Vagina (tissue), 2 donors: Measurements from ENCODE around the gene RABGAP1L. TPM values are rescaled to one million over a fixed set of nuclear protein-coding genes. Genes with fewer than 3 reads are reported as not detected.
"Not testable (repeated sequence)": the region's sequence is repeated elsewhere in the genome, so short reads cannot be mapped to it uniquely, and the experiment has no call there.

Experiments used
- DNase-seq, 2 donors: peaks; one replicate each; pipeline ENCODE4 v3.0.0-alpha.2; 2017; ENCODE audit errors: extremely low spot score in 2 of 2
- H3K27ac ChIP-seq: fragments of 200-600 bp; sonication (generic); one replicate; pipeline ENCODE4 v1.5.1; 2019
- H3K27me3 ChIP-seq: fragments of 200-600 bp; sonication (generic); one replicate; pipeline ENCODE4 v1.5.1; 2019
- H3K36me3 ChIP-seq, 2 donors: fragments of 200-600 bp; sonication (generic); one replicate each; pipeline ENCODE4 v1.5.1; 2017 to 2019
- H3K4me1 ChIP-seq: fragments of 200-600 bp; sonication (generic); one replicate; pipeline ENCODE4 v1.5.1; 2019
- H3K4me3 ChIP-seq, 2 donors: fragments of 200-600 bp; sonication (generic); 1 replicate in 1 of 2; 2 replicates in 1 of 2; pipeline ENCODE4 v1.5.1; 2016 to 2019
- H3K9me3 ChIP-seq: fragments of 200-600 bp; sonication (generic); one replicate; pipeline ENCODE4 v1.5.1; 2019
- POLR2A ChIP-seq, 2 donors: fragments of 450-650 bp; IDR thresholded peaks; one replicate each; pipeline ENCODE4 v1.6.1; 2017; ENCODE audit warnings: antibody characterized with exemption in 2 of 2, mild to moderate bottlenecking in 2 of 2, moderate library complexity in 2 of 2
- POLR2AphosphoS5 ChIP-seq, 2 donors: sonication (generic); formaldehyde crosslinking; IDR thresholded peaks; one replicate each; pipeline ENCODE4 v1.9.0; 2017; ENCODE audit warnings: antibody characterized with exemption in 2 of 2, mild to moderate bottlenecking in 2 of 2, low read depth in 1 of 2; ENCODE audit not compliant: insufficient read depth in 1 of 2
- intact Hi-C: fragments of 100-400 bp; cut with DNase I; formaldehyde crosslinking; loops from one replicate; pipeline ENCODE4 v1.15.1; 2023
- total RNA-seq: library from RNA; depleted of rRNA; stranded (reverse); fragments of >200 nt; gene quantifications from one replicate; pipeline ENCODE4 v1.2.3, GENCODE V29; 2016
- TF ChIP-seq, protein P1 (sequence below), 3 experiments: fragments of 450-650 bp in 2 of 3; fragments of 200-600 bp in 1 of 3; sonication (generic) in 1 of 3; IDR thresholded peaks; one replicate each; pipeline ENCODE4 v1.5.1; 2017 to 2019; ENCODE audit warnings: antibody characterized with exemption in 3 of 3, mild to moderate bottlenecking in 2 of 3, moderate library complexity in 2 of 3

RABGAP1L gene
- total RNA-seq, 1 donor from 2014 or later, result 40.0 TPM

GRCh38 chr1:174812016-174812415, 652.7 kb downstream of the RABGAP1L start:
- no peaks in the 10 kb centered on the region for H3K9me3 ChIP-seq
- no peaks in the 10 kb centered on the region for H3K36me3 ChIP-seq
- no peak overlapping the region for H3K27ac ChIP-seq
- no peak overlapping the region for H3K4me3 ChIP-seq
- intact Hi-C loops, result no loop called here
- no peaks in the 10 kb centered on the region for H3K27me3 ChIP-seq
- no peak for DNase-seq
- no peaks in the 10 kb centered on the region for H3K4me1 ChIP-seq
- TF ChIP-seq POLR2A (IDR thresholded peaks at IDR 0.05) (no peak), POLR2AphosphoS5 (IDR thresholded peaks at IDR 0.05; ENCODE audit: insufficient read depth in 1 of 2, low read depth in 1 of 2) (no peak)
- TF ChIP-seq, protein P1, sequence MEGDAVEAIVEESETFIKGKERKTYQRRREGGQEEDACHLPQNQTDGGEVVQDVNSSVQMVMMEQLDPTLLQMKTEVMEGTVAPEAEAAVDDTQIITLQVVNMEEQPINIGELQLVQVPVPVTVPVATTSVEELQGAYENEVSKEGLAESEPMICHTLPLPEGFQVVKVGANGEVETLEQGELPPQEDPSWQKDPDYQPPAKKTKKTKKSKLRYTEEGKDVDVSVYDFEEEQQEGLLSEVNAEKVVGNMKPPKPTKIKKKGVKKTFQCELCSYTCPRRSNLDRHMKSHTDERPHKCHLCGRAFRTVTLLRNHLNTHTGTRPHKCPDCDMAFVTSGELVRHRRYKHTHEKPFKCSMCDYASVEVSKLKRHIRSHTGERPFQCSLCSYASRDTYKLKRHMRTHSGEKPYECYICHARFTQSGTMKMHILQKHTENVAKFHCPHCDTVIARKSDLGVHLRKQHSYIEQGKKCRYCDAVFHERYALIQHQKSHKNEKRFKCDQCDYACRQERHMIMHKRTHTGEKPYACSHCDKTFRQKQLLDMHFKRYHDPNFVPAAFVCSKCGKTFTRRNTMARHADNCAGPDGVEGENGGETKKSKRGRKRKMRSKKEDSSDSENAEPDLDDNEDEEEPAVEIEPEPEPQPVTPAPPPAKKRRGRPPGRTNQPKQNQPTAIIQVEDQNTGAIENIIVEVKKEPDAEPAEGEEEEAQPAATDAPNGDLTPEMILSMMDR (IDR thresholded peaks at IDR 0.05), result no peak

DNA sequence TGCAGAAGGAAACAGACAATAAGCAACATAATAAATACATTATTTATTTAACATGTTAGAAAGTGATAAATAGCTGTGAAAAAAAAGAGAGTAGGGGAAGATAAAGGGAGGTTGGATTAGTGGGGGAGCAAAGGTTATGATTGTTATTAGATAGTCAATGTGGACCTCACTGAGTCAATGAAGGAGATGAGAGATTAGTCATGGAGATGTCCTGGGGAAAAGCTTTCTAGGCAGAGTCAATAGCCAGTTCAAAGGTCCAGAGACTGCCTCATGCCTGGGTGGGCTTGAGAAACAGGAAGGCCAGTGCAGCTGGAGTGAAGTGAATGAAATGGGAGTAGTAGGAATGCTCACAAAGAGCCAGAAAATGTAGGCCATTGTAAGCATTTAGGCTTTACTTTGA, 653.3 kb downstream of the RABGAP1L start:
- H3K27ac ChIP-seq, result no peak overlapping the region
- H3K27me3 ChIP-seq, result no peaks in the 10 kb centered on the region
- no peaks in the 10 kb centered on the region for H3K36me3 ChIP-seq
- H3K4me1 ChIP-seq, result no peaks in the 10 kb centered on the region
- H3K9me3 ChIP-seq, result no peaks in the 10 kb centered on the region
- no peak for DNase-seq
- intact Hi-C loops, result no loop called here
- no peak overlapping the region for H3K4me3 ChIP-seq
- TF ChIP-seq POLR2AphosphoS5 (IDR thresholded peaks at IDR 0.05; ENCODE audit: insufficient read depth in 1 of 2, low read depth in 1 of 2), result no peak
- TF ChIP-seq, protein P1 (IDR thresholded peaks at IDR 0.05), result no peak
- no peak for TF ChIP-seq POLR2A (IDR thresholded peaks at IDR 0.05)

DNA sequence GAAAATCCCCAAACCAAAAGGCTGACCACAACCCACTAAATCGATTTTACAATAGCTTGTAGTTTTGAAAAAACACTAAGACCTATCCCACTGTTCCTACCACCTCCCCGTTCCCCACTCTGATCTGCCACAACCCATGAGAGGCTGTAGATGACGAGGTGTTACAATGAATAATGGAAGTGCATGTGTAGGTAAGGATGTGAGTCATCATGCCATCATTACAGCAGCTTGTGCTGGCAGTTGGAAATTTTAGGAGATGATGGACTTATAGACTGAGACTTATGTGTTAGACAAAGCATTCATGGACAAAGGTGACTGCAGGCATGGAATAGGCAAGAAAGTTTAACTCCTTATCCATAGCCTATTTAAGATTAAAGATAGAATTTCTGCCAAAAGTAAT, 655.7 kb downstream of the RABGAP1L start:
- H3K27me3 ChIP-seq, result no peaks in the 10 kb centered on the region
- no peaks in the 10 kb centered on the region for H3K9me3 ChIP-seq
- no peaks in the 10 kb centered on the region for H3K4me1 ChIP-seq
- no peak for DNase-seq
- no peaks in the 10 kb centered on the region for H3K36me3 ChIP-seq
- no peak overlapping the region for H3K4me3 ChIP-seq
- TF ChIP-seq POLR2AphosphoS5 (IDR thresholded peaks at IDR 0.05; ENCODE audit: insufficient read depth in 1 of 2, low read depth in 1 of 2) (no peak), POLR2A (IDR thresholded peaks at IDR 0.05) (no peak)
- TF ChIP-seq, protein P1 (IDR thresholded peaks at IDR 0.05), result no peak
- H3K27ac ChIP-seq, result no peak overlapping the region
- intact Hi-C loops, result no loop called here

- Histone ChIP-seq H3K27me3 (no peaks in the 10 kb centered on the region), H3K27ac (no peak overlapping the region), H3K9me3 (no peaks in the 10 kb centered on the region), H3K36me3 (no peaks in the 10 kb centered on the region), H3K4me3 (no peak overlapping the region), H3K4me1 (no peaks in the 10 kb centered on the region)
- TF ChIP-seq, protein P1 (IDR thresholded peaks at IDR 0.05), result no peak
- TF ChIP-seq POLR2A (IDR thresholded peaks at IDR 0.05), result no peak
- no peak for TF ChIP-seq POLR2AphosphoS5 (IDR thresholded peaks at IDR 0.05; ENCODE audit: insufficient read depth in 1 of 2, low read depth in 1 of 2)
- intact Hi-C loops, result no loop called here
- no peak for DNase-seq
Measured at GRCh38 chr1:174815474-174815908, 656.2 kb downstream of the RABGAP1L start.

DNA sequence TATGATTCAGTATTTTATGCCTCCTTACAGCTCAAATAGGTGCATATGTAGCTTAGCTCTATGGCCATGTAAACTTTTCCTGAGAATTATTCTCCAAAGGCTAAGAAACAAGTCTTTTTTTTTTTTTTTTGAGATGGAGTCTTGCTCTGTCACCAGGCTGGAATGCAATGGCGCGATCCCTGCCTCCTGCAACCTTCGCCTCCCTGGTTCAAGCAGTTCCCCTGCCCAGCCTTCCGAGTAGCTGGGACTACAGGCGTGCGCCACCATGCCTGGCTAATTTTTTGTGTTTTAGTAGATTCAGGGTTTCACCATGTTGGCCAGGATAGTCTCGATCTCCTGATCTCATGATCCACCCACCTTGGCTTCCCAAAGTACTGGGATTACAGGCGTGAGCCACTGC, 657.3 kb downstream of the RABGAP1L start:
- DNase-seq, intact Hi-C loops, H3K27ac ChIP-seq, H3K9me3 ChIP-seq, H3K27me3 ChIP-seq, H3K4me1 ChIP-seq, H3K4me3 ChIP-seq, H3K36me3 ChIP-seq: not testable (repeated sequence)
